Aorta (tissue), 5 donors: ENCODE data around the gene DIAPH2. TPM values are rescaled to one million over a fixed set of nuclear protein-coding genes. Genes with fewer than 3 reads are reported as not detected.

ENCODE experiments used
- ATAC-seq: fragments of 200-7000 bp; cut with Tn5 transposase; one replicate; pipeline ENCODE4 v1.9.1; 2022; ENCODE audit warnings: moderate library complexity; ENCODE audit not compliant: low FRiP score
- DNase-seq, 2 donors: peaks; one replicate each; pipeline ENCODE4 v3.0.0-alpha.2; 2020
- H3K27ac ChIP-seq, 2 donors: one replicate each; pipeline ENCODE4 v1.5.1; 2013; ENCODE audit warnings: low read length in 2 of 2, mild to moderate bottlenecking in 2 of 2, moderate library complexity in 2 of 2, control low read depth in 1 of 2, inconsistent platforms in 1 of 2, low read depth in 1 of 2
- H3K27me3 ChIP-seq, 2 donors: one replicate each; pipeline ENCODE4 v1.6.1; 2013; ENCODE audit warnings: control low read depth in 1 of 2, low read length in 1 of 2, mild to moderate bottlenecking in 1 of 2, moderate library complexity in 1 of 2; ENCODE audit not compliant: insufficient read depth in 2 of 2, control insufficient read depth in 1 of 2
- H3K36me3 ChIP-seq, 2 donors: one replicate each; pipeline ENCODE4 v1.6.1; 2013; ENCODE audit warnings: control low read depth in 1 of 2, low read length in 1 of 2, mild to moderate bottlenecking in 1 of 2; ENCODE audit not compliant: insufficient read depth in 2 of 2, control insufficient read depth in 1 of 2
- H3K4me1 ChIP-seq, 2 donors: one replicate each; pipeline ENCODE4 v1.6.1; 2013; ENCODE audit warnings: low read length in 2 of 2, control low read depth in 1 of 2, mild to moderate bottlenecking in 1 of 2, moderate library complexity in 1 of 2; ENCODE audit not compliant: insufficient read depth in 2 of 2, control insufficient read depth in 1 of 2
- H3K4me3 ChIP-seq, 2 donors: one replicate each; pipeline ENCODE4 v1.5.1; 2013; ENCODE audit warnings: low read length in 2 of 2, control low read depth in 1 of 2, mild to moderate bottlenecking in 1 of 2
- H3K9me3 ChIP-seq: one replicate; pipeline ENCODE4 v1.6.1; 2013; ENCODE audit warnings: mild to moderate bottlenecking, low read length; ENCODE audit not compliant: control insufficient read depth
- WGBS, 2 donors: extraction: QIAGEN DNeasy Blood & Tissue Kit; methylation state at CpG; one replicate each; pipeline ENCODE4 v1.1.7; 2013; 5-methylcytosine and 5-hydroxymethylcytosine counted together
- intact Hi-C, 2 donors: fragments of 100-400 bp; cut with DNase I; formaldehyde crosslinking; loops; one replicate each; pipeline versions ENCODE4 v1.14.2 to v1.15.0; 2022
- polyA plus RNA-seq, 2 donors: library from polyadenylated mRNA; stranded (reverse); fragments of 200-250 nt; gene quantifications; one replicate each; pipeline ENCODE4 v1.2.3, GENCODE V29; 2013
- total RNA-seq, 2 donors: library from RNA; stranded (reverse); fragmentation: NEBNext Ultra II Directional; extraction: Animal tissue kit (Norgen Biotek cat#: 25700); gene quantifications; one replicate each; pipeline ENCODE4 v1.2.1, GENCODE V29; 2021
- donor health status: healthy with polysubstance abuse.
- donor health status: Bipolar disorder and iron deficiency.
- donor health status: DM: no; HTN: no; CAD: no.
- donor health status: DM: no; HTN: no; CAD: no.
- donor health status: DM: yes; HTN: yes; CAD: no.

DIAPH2 gene
- total and polyA plus RNA-seq, 4 donors, result 6.5 to 48.4 (median 29.9) TPM

DNA sequence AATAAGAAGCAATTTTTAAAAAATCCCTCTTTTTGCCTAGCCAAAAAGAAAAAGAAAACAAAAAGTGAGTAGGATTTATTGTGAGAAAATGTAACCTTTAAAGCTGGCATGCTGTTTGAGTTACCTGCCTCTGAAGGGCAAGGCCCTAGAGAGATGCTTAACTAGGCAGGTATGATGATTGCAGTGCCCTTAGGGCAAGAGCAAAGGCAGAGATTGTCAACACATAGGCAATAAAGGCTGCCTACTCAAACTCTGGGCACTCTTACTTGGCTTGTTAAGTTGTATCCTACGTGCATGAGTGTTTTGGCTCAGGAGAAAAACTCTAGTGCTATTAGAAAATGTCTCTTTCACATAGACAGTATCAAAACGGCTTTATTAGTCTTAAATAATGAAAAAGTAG lies 505.0 kb downstream of the DIAPH2 start:
- Histone ChIP-seq H3K27ac (no peak overlapping the region), H3K9me3 (no peaks in the 10 kb centered on the region), H3K36me3 (no peaks in the 10 kb centered on the region), H3K27me3 (no peaks in the 10 kb centered on the region), H3K4me1 (no peaks in the 10 kb centered on the region), H3K4me3 (no peak overlapping the region)
- intact Hi-C loops, result no loop called here
- WGBS, 2 donors, result 14 to 21% methylated on average over 2 of the region's 2 CpGs
- no peak for ATAC-seq
- DNase-seq, result no peak

GRCh38 chrX:97199501-97199900 lies 514.9 kb downstream of the DIAPH2 start:
- intact Hi-C loops, result no loop called here
- ATAC-seq (no peak), DNase-seq (no peak)
- Histone ChIP-seq H3K36me3 (peaks cover 0 to 1% of the 10 kb centered on the region in 2 donors), H3K27ac (no peak overlapping the region), H3K4me1 (no peaks in the 10 kb centered on the region), H3K27me3 (no peaks in the 10 kb centered on the region), H3K9me3 (no peaks in the 10 kb centered on the region), H3K4me3 (no peak overlapping the region)
- WGBS, 2 donors, result 32 to 60% methylated on average over 2 of the region's 2 CpGs

GRCh38 chrX:97200454-97200853 lies 515.8 kb downstream of the DIAPH2 start:
- DNase-seq (no peak), ATAC-seq (no peak)
- Histone ChIP-seq H3K4me1 (no peaks in the 10 kb centered on the region), H3K4me3 (no peak overlapping the region), H3K9me3 (no peaks in the 10 kb centered on the region), H3K27ac (no peak overlapping the region), H3K27me3 (no peaks in the 10 kb centered on the region), H3K36me3 (peaks cover 0 to 1% of the 10 kb centered on the region in 2 donors)
- 71 to 94% methylated on average over 9 of the region's 9 CpGs for WGBS, 2 donors
- intact Hi-C loops, result no loop called here

GRCh38 chrX:97210501-97210900 lies 525.9 kb downstream of the DIAPH2 start:
- Histone ChIP-seq H3K27ac (no peak overlapping the region), H3K4me1 (no peaks in the 10 kb centered on the region), H3K9me3 (no peaks in the 10 kb centered on the region), H3K4me3 (no peak overlapping the region), H3K27me3 (no peaks in the 10 kb centered on the region), H3K36me3 (no peaks in the 10 kb centered on the region)
- WGBS, 2 donors, result 85 to 92% methylated on average over 2 of the region's 2 CpGs
- intact Hi-C loops, result no loop called here
- ATAC-seq (no peak), DNase-seq (no peak)

- WGBS, 2 donors, result 86 to 96% methylated on average over 1 of the region's 1 CpG
- H3K4me3 ChIP-seq, result no peak overlapping the region
- no peak for ATAC-seq
- H3K27me3 ChIP-seq, result no peaks in the 10 kb centered on the region
- no peaks in the 10 kb centered on the region for H3K9me3 ChIP-seq
- no peak for DNase-seq
- no peaks in the 10 kb centered on the region for H3K4me1 ChIP-seq
- H3K27ac ChIP-seq, result no peak overlapping the region
- H3K36me3 ChIP-seq, result no peaks in the 10 kb centered on the region
- intact Hi-C loops, result no loop called here
Measured at GRCh38 chrX:97211070-97211469, 526.4 kb downstream of the DIAPH2 start.

GRCh38 chrX:97215186-97215585 lies 530.5 kb downstream of the DIAPH2 start:
- Histone ChIP-seq H3K27ac (no peak overlapping the region), H3K36me3 (no peaks in the 10 kb centered on the region), H3K27me3 (no peaks in the 10 kb centered on the region), H3K4me1 (no peaks in the 10 kb centered on the region), H3K4me3 (no peak overlapping the region), H3K9me3 (no peaks in the 10 kb centered on the region)
- DNase-seq, result no peak
- no peak for ATAC-seq
- 60 to 74% methylated on average over 1 of the region's 1 CpG for WGBS, 2 donors
- intact Hi-C loops, result no loop called here

DNA sequence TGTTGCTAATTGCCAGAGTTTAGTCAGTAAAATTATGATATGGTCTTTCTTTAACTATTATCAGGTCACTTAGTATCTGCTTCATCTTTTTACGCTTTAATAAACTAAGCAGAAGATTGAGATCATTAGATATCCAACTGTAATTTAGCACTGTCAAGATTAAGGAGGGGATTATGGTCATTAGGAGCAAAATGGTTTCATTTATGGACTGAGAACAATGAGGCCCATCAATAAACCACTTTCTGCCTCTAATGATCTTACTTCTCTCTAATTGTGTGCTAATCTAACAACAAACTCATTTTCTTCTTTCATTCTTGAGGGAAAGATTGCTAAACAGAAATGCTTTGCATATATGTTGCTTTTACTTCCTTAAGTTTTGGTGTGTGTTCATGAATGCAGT lies 539.5 kb downstream of the DIAPH2 start:
- intact Hi-C loops, result no loop called here
- Histone ChIP-seq H3K9me3 (no peaks in the 10 kb centered on the region), H3K4me3 (no peak overlapping the region), H3K27me3 (no peaks in the 10 kb centered on the region), H3K4me1 (no peaks in the 10 kb centered on the region), H3K27ac (no peak overlapping the region), H3K36me3 (no peaks in the 10 kb centered on the region)
- ATAC-seq (no peak), DNase-seq (no peak)
- 81 to 100% methylated on average over 1 of the region's 1 CpG for whole genome bisulfite sequencing, 2 donors

- intact Hi-C loops, result no loop called here
- Histone ChIP-seq H3K4me3 (no peak overlapping the region), H3K4me1 (no peaks in the 10 kb centered on the region), H3K27me3 (no peaks in the 10 kb centered on the region), H3K27ac (no peak overlapping the region), H3K9me3 (no peaks in the 10 kb centered on the region), H3K36me3 (no peaks in the 10 kb centered on the region)
- ATAC-seq (no peak), DNase-seq (no peak)
Measured at GRCh38 chrX:97229318-97229717, 544.7 kb downstream of the DIAPH2 start.

DNA sequence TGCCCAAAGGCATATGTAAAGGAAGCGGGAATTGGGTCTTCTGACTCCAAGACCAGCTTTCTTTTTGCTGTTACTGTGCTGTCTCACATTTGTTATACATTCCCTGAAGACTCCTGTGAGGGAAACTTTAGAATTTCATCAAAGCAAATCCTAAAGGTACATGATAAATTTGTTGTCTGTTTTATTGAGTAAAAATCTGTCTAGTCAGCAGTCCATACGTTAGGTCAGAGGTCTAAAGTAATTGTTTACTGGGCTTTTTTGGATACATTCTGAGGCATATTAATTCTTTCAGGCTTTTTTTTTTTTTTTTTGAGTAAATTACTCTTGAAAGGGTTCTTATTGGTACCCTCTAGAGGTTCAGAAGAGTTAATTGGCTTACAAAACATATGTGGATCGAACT lies 546.3 kb downstream of the DIAPH2 start:
- 87 to 96% methylated on average over 3 of the region's 3 CpGs for WGBS, 2 donors
- Histone ChIP-seq H3K9me3 (no peaks in the 10 kb centered on the region), H3K36me3 (no peaks in the 10 kb centered on the region), H3K4me1 (no peaks in the 10 kb centered on the region), H3K27me3 (no peaks in the 10 kb centered on the region), H3K4me3 (no peak overlapping the region), H3K27ac (no peak overlapping the region)
- intact Hi-C loops, result no loop called here
- ATAC-seq, result no peak
- DNase-seq, result no peak
